Measurements from ENCODE around the gene CYP2S1. TPM values are rescaled to one million over a fixed set of nuclear protein-coding genes. Genes with fewer than 3 reads are reported as not detected.

The CYP2S1 gene
- total and polyA plus RNA-seq, 8 donors = 2.6 to 22.5 (median 4.2) TPM

- intact Hi-C loops (cut with DNase I) = no loop called here
- Histone ChIP-seq H3K27me3 (no peaks in the 10 kb centered on the region), H3K27ac (no peak overlapping the region), H3K9me3 (no peaks in the 10 kb centered on the region), H3K4me1 (no peaks in the 10 kb centered on the region), H3K36me3 (peaks cover 0 to 11% of the 10 kb centered on the region in 2 donors), H3K4me3 (no peak overlapping the region)
- ATAC-seq (no peak), DNase-seq (no peak)
- no peak for TF ChIP-seq CTCF (IDR thresholded peaks at IDR 0.05)
These were observed 52.8 kb downstream of the CYP2S1 start for GRCh38 chr19:41245843-41246242.

GRCh38 chr19:41248895-41249294 lies 55.9 kb downstream of the CYP2S1 start:
- no peak overlapping the region for H3K27ac ChIP-seq
- no peak for DNase-seq
- intact Hi-C loops (cut with DNase I) = no loop called here
- H3K27me3 ChIP-seq = no peaks in the 10 kb centered on the region
- ATAC-seq = no peak
- no peak for TF ChIP-seq CTCF (IDR thresholded peaks at IDR 0.05)
- no peaks in the 10 kb centered on the region for H3K9me3 ChIP-seq
- H3K4me1 ChIP-seq = no peaks in the 10 kb centered on the region
- H3K4me3 ChIP-seq = no peak overlapping the region
- H3K36me3 ChIP-seq = peaks cover 0 to 20% of the 10 kb centered on the region in 2 donors

GRCh38 chr19:41249707-41250423 lies 56.8 kb downstream of the CYP2S1 start:
- H3K36me3 ChIP-seq = peaks cover 0 to 20% of the 10 kb centered on the region in 2 donors
- H3K27ac ChIP-seq = no peak overlapping the region
- no peaks in the 10 kb centered on the region for H3K9me3 ChIP-seq
- no peaks in the 10 kb centered on the region for H3K27me3 ChIP-seq
- H3K4me1 ChIP-seq = no peaks in the 10 kb centered on the region
- intact Hi-C loops (cut with DNase I) = no loop called here
- no peak for TF ChIP-seq CTCF (IDR thresholded peaks at IDR 0.05)
- no peak for ATAC-seq
- DNase-seq = no peak
- no peak overlapping the region for H3K4me3 ChIP-seq

- no peak for DNase-seq
- intact Hi-C loops (cut with DNase I) = no loop called here
- no peaks in the 10 kb centered on the region for H3K9me3 ChIP-seq
- TF ChIP-seq CTCF (IDR thresholded peaks at IDR 0.05) = no peak
- no peak overlapping the region for H3K4me3 ChIP-seq
- no peak overlapping the region for H3K27ac ChIP-seq
- H3K36me3 ChIP-seq = peaks cover 0 to 41% of the 10 kb centered on the region in 2 donors
- no peak for ATAC-seq
- H3K27me3 ChIP-seq = no peaks in the 10 kb centered on the region
- H3K4me1 ChIP-seq = no peaks in the 10 kb centered on the region
These were observed 60.6 kb downstream of the CYP2S1 start for GRCh38 chr19:41253660-41254059.

- Histone ChIP-seq H3K27me3 (no peaks in the 10 kb centered on the region), H3K4me3 (no peak overlapping the region), H3K9me3 (no peaks in the 10 kb centered on the region), H3K4me1 (no peaks in the 10 kb centered on the region), H3K27ac (no peak overlapping the region), H3K36me3 (peaks cover 0 to 44% of the 10 kb centered on the region in 2 donors)
- TF ChIP-seq CTCF (IDR thresholded peaks at IDR 0.05) = no peak
- ATAC-seq (no peak), DNase-seq (no peak)
- intact Hi-C loops (cut with DNase I) = no loop called here
These were observed 62.2 kb downstream of the CYP2S1 start for GRCh38 chr19:41255171-41255570.

Other genes with a start within 250 kb of the CYP2S1 start
- 1 to 10 TPM in 1 of 2 donors, under 1 TPM in 1; 0.73 to 1.1 TPM for gene CYP2B6, start 201.9 kb upstream of the CYP2S1 start, total RNA-seq
- gene CYP2B6, start 201.9 kb upstream of the CYP2S1 start, polyA plus RNA-seq (ENCODE audit: insufficient read length in 6 of 6) = under 1 TPM in 5 of 6 donors, not detected in 1; 0.08 to 0.43 (median 0.21) TPM
- gene CYP2A13, start 104.8 kb upstream of the CYP2S1 start, total RNA-seq = not detected
- under 1 TPM in 1 of 6 donors, not detected in 5; 0.20 TPM for gene CYP2A13, start 104.8 kb upstream of the CYP2S1 start, polyA plus RNA-seq (ENCODE audit: insufficient read length in 6 of 6)
- 1 to 10 TPM in 1 of 2 donors, not detected in 1; 1.0 TPM for gene CYP2F1, start 78.8 kb upstream of the CYP2S1 start, total RNA-seq
- under 1 TPM; 0.17 to 0.51 (median 0.30) TPM for gene CYP2F1, start 78.8 kb upstream of the CYP2S1 start, polyA plus RNA-seq (ENCODE audit: insufficient read length in 6 of 6)
- gene AXL, start 26.0 kb downstream of the CYP2S1 start, total RNA-seq = 10 to 100 TPM; 35.2 to 48.2 TPM
- gene AXL, start 26.0 kb downstream of the CYP2S1 start, polyA plus RNA-seq (ENCODE audit: insufficient read length in 6 of 6) = 10 to 100 TPM; 30.4 to 40.5 (median 33.4) TPM
- 100 to 1,000 TPM; 168 to 174 TPM for gene HNRNPUL1, start 71.2 kb downstream of the CYP2S1 start, total RNA-seq
- gene HNRNPUL1, start 71.2 kb downstream of the CYP2S1 start, polyA plus RNA-seq (ENCODE audit: insufficient read length in 6 of 6) = 100 to 1,000 TPM; 209 to 240 (median 228) TPM
- gene CCDC97, start 117.0 kb downstream of the CYP2S1 start, total RNA-seq = 10 to 100 TPM; 25.3 to 30.2 TPM
- gene CCDC97, start 117.0 kb downstream of the CYP2S1 start, polyA plus RNA-seq (ENCODE audit: insufficient read length in 6 of 6) = 10 to 100 TPM; 27.1 to 36.9 (median 34.3) TPM
- gene TGFB1, start 160.7 kb downstream of the CYP2S1 start, total RNA-seq = 10 to 100 TPM; 73.1 to 98.0 TPM
- gene TGFB1, start 160.7 kb downstream of the CYP2S1 start, polyA plus RNA-seq (ENCODE audit: insufficient read length in 6 of 6) = 10 to 100 TPM; 29.8 to 46.6 (median 37.7) TPM
- gene B9D2, start 170.9 kb downstream of the CYP2S1 start, total RNA-seq = 1 to 10 TPM; 7.8 to 8.8 TPM
- gene B9D2, start 170.9 kb downstream of the CYP2S1 start, polyA plus RNA-seq (ENCODE audit: insufficient read length in 6 of 6) = 1 to 10 TPM; 6.6 to 8.6 (median 7.5) TPM
- gene TMEM91, start 183.3 kb downstream of the CYP2S1 start, total RNA-seq = 10 to 100 TPM; 10.1 to 14.3 TPM
- 10 to 100 TPM; 12.1 to 22.0 (median 20.0) TPM for gene TMEM91, start 183.3 kb downstream of the CYP2S1 start, polyA plus RNA-seq (ENCODE audit: insufficient read length in 6 of 6)
- gene EXOSC5, start 204.1 kb downstream of the CYP2S1 start, total RNA-seq = 10 to 100 TPM; 10.3 to 17.4 TPM
- 10 to 100 TPM; 13.9 to 19.5 (median 15.2) TPM for gene EXOSC5, start 204.1 kb downstream of the CYP2S1 start, polyA plus RNA-seq (ENCODE audit: insufficient read length in 6 of 6)
- 10 to 100 TPM; 12.1 to 17.8 TPM for gene BCKDHA, start 204.6 kb downstream of the CYP2S1 start, total RNA-seq
- 10 to 100 TPM; 30.0 to 35.4 (median 32.4) TPM for gene BCKDHA, start 204.6 kb downstream of the CYP2S1 start, polyA plus RNA-seq (ENCODE audit: insufficient read length in 6 of 6)
- 10 to 100 TPM; 21.8 to 41.5 TPM for gene B3GNT8, start 234.2 kb downstream of the CYP2S1 start, total RNA-seq
- gene B3GNT8, start 234.2 kb downstream of the CYP2S1 start, polyA plus RNA-seq (ENCODE audit: insufficient read length in 6 of 6) = 1 to 10 TPM; 2.5 to 9.6 (median 5.1) TPM
- gene DMAC2, start 246.7 kb downstream of the CYP2S1 start, total RNA-seq = 10 to 100 TPM; 58.3 to 58.5 TPM
- 10 to 100 TPM; 48.4 to 64.6 (median 58.4) TPM for gene DMAC2, start 246.7 kb downstream of the CYP2S1 start, polyA plus RNA-seq (ENCODE audit: insufficient read length in 6 of 6)
- not detected for gene ERICH4, start 249.9 kb downstream of the CYP2S1 start, total RNA-seq
- 1 to 10 TPM in 1 of 6 donors, under 1 TPM in 5; 0.55 to 1.1 (median 0.79) TPM for gene ERICH4, start 249.9 kb downstream of the CYP2S1 start, polyA plus RNA-seq (ENCODE audit: insufficient read length in 6 of 6)

Data from left lung (tissue), 10 donors.